ENCODE measurements around the gene ETFA. TPM values are rescaled to one million over a fixed set of nuclear protein-coding genes. Genes with fewer than 3 reads are reported as not detected.
"Not testable (repeated sequence)": the region's sequence is repeated elsewhere in the genome, so short reads cannot be mapped to it uniquely, and the experiment has no call there.

The ETFA gene
- total RNA-seq, 4 donors from 2014 or later = 62.7 to 88.4 (median 75.9) TPM

GRCh38 chr15:76324066-76324465 is 12.8 kb upstream of the ETFA start:
- no peak overlapping the region for H3K4me3 ChIP-seq (replicated peaks in 1 of 3)
- no peaks in the 10 kb centered on the region for H3K36me3 ChIP-seq
- no peaks in the 10 kb centered on the region for H3K9me3 ChIP-seq
- intact Hi-C loops (cut with DNase I) = no loop called here
- TF ChIP-seq CTCF (IDR thresholded peaks at IDR 0.05) = no peak
- no peak for TF ChIP-seq POLR2A (IDR thresholded peaks at IDR 0.05)
- H3K27ac ChIP-seq = no peak overlapping the region
- no peaks in the 10 kb centered on the region for H3K4me1 ChIP-seq
- no peaks in the 10 kb centered on the region for H3K27me3 ChIP-seq
- WGBS, 2 donors = 66 to 69% methylated on average over 3 of the region's 3 CpGs
- no peak for DNase-seq

GRCh38 chr15:76321602-76322001 is 10.3 kb upstream of the ETFA start:
- Histone ChIP-seq H3K9me3 (no peaks in the 10 kb centered on the region), H3K4me3 (replicated peaks in 1 of 3) (no peak overlapping the region), H3K36me3 (no peaks in the 10 kb centered on the region), H3K27me3 (no peaks in the 10 kb centered on the region), H3K27ac (no peak overlapping the region), H3K4me1 (no peaks in the 10 kb centered on the region)
- whole genome bisulfite sequencing, 2 donors = 85 to 90% methylated on average over 5 of the region's 5 CpGs
- TF ChIP-seq POLR2A (IDR thresholded peaks at IDR 0.05) (no peak), CTCF (IDR thresholded peaks at IDR 0.05) (no peak)
- intact Hi-C loops (cut with DNase I) = no loop called here
- DNase-seq = no peak

GRCh38 chr15:76321171-76321570 is 9.9 kb upstream of the ETFA start:
- Histone ChIP-seq H3K27me3 (no peaks in the 10 kb centered on the region), H3K4me3 (replicated peaks in 1 of 3) (no peak overlapping the region), H3K4me1 (no peaks in the 10 kb centered on the region), H3K36me3 (no peaks in the 10 kb centered on the region), H3K27ac (no peak overlapping the region), H3K9me3 (no peaks in the 10 kb centered on the region)
- no peak for TF ChIP-seq CTCF (IDR thresholded peaks at IDR 0.05)
- no peak for TF ChIP-seq POLR2A (IDR thresholded peaks at IDR 0.05)
- 65 to 71% methylated on average over 10 of the region's 10 CpGs for WGBS, 2 donors
- no peak for DNase-seq
- intact Hi-C loops (cut with DNase I) = no loop called here

GRCh38 chr15:76320012-76320411 is 8.7 kb upstream of the ETFA start:
- Histone ChIP-seq H3K27ac (no peak overlapping the region), H3K4me3 (replicated peaks in 1 of 3) (no peak overlapping the region), H3K36me3 (no peaks in the 10 kb centered on the region), H3K4me1 (no peaks in the 10 kb centered on the region), H3K9me3 (no peaks in the 10 kb centered on the region), H3K27me3 (no peaks in the 10 kb centered on the region)
- no peak for DNase-seq
- intact Hi-C loops (cut with DNase I) = no loop called here
- 86 to 93% methylated on average over 6 of the region's 6 CpGs for WGBS, 2 donors
- no peak for TF ChIP-seq CTCF (IDR thresholded peaks at IDR 0.05)
- TF ChIP-seq POLR2A (IDR thresholded peaks at IDR 0.05) = no peak

- no peak overlapping the region for H3K4me3 ChIP-seq (replicated peaks in 1 of 3)
- DNase-seq = no peak
- peaks cover 4 to 13% of the 10 kb centered on the region in 2 donors for H3K4me1 ChIP-seq
- no peak overlapping the region for H3K27ac ChIP-seq
- 75 to 86% methylated on average over 5 of the region's 5 CpGs for WGBS, 2 donors
- intact Hi-C loops (cut with DNase I) = no loop called here
- TF ChIP-seq CTCF (IDR thresholded peaks at IDR 0.05) (no peak), POLR2A (IDR thresholded peaks at IDR 0.05) (no peak)
- no peaks in the 10 kb centered on the region for H3K27me3 ChIP-seq
- no peaks in the 10 kb centered on the region for H3K36me3 ChIP-seq
- no peaks in the 10 kb centered on the region for H3K9me3 ChIP-seq
These were observed 2.5 kb upstream of the ETFA start for GRCh38 chr15:76313731-76314130.

GRCh38 chr15:76313175-76313567 is 1.9 kb upstream of the ETFA start:
- WGBS, 2 donors = 90 to 91% methylated on average over 4 of the region's 4 CpGs
- intact Hi-C loops (cut with DNase I); H3K27ac ChIP-seq; H3K36me3 ChIP-seq; H3K9me3 ChIP-seq; H3K4me3 ChIP-seq (replicated peaks in 1 of 3); DNase-seq; H3K27me3 ChIP-seq: not testable (repeated sequence)
- H3K4me1 ChIP-seq = peaks cover 4 to 13% of the 10 kb centered on the region in 2 donors

All from thyroid gland (tissue), 4 donors.